Measurements from ENCODE around the gene BICC1. TPM values are rescaled to one million over a fixed set of nuclear protein-coding genes. Genes with fewer than 3 reads are reported as not detected.

BICC1 gene
- total RNA-seq, 6 donors from 2014 or later: 3.1 to 10.5 (median 3.9) TPM

DNA sequence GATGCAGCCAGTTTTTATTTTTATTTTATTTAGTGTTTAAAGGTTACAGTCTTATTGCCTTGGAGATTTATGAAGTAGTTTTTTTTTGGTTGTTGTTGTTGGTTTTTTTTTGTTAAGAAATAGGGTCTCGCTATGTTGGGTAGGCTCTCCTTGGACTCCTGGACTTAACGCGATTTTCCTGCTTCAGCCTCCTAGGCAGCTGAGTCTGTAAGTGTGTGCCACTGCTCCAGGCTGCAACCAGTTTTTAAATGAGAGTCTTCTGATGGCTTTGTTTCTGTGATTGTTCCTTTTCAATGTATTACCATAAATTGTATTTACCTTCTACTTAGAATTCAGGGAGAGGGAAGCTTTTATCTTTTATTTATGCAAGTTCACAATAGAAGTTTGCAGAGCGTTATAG is 62.8 kb downstream of the BICC1 start:
- peaks cover 8 to 14% (median 12%) of the 10 kb centered on the region in 4 donors for H3K4me1 ChIP-seq
- TF ChIP-seq, protein P1, sequence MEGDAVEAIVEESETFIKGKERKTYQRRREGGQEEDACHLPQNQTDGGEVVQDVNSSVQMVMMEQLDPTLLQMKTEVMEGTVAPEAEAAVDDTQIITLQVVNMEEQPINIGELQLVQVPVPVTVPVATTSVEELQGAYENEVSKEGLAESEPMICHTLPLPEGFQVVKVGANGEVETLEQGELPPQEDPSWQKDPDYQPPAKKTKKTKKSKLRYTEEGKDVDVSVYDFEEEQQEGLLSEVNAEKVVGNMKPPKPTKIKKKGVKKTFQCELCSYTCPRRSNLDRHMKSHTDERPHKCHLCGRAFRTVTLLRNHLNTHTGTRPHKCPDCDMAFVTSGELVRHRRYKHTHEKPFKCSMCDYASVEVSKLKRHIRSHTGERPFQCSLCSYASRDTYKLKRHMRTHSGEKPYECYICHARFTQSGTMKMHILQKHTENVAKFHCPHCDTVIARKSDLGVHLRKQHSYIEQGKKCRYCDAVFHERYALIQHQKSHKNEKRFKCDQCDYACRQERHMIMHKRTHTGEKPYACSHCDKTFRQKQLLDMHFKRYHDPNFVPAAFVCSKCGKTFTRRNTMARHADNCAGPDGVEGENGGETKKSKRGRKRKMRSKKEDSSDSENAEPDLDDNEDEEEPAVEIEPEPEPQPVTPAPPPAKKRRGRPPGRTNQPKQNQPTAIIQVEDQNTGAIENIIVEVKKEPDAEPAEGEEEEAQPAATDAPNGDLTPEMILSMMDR (IDR thresholded peaks at IDR 0.05): no peak
- no peak for TF ChIP-seq EP300 (IDR thresholded peaks at IDR 0.05)
- TF ChIP-seq POLR2AphosphoS5 (IDR thresholded peaks at IDR 0.05): no peak
- no peak for TF ChIP-seq POLR2A (IDR thresholded peaks at IDR 0.05)
- H3K9me3 ChIP-seq: no peaks in the 10 kb centered on the region
- WGBS, 2 donors: 87 to 89% methylated on average over 4 of the region's 4 CpGs
- H3K27ac ChIP-seq: no peak overlapping the region
- no peak overlapping the region for H3K4me3 ChIP-seq
- no peak for ATAC-seq (ENCODE audit: low FRiP score in 2 of 2)
- no peaks in the 10 kb centered on the region for H3K27me3 ChIP-seq
- no peak for DNase-seq
- no peaks in the 10 kb centered on the region for H3K36me3 ChIP-seq

DNA sequence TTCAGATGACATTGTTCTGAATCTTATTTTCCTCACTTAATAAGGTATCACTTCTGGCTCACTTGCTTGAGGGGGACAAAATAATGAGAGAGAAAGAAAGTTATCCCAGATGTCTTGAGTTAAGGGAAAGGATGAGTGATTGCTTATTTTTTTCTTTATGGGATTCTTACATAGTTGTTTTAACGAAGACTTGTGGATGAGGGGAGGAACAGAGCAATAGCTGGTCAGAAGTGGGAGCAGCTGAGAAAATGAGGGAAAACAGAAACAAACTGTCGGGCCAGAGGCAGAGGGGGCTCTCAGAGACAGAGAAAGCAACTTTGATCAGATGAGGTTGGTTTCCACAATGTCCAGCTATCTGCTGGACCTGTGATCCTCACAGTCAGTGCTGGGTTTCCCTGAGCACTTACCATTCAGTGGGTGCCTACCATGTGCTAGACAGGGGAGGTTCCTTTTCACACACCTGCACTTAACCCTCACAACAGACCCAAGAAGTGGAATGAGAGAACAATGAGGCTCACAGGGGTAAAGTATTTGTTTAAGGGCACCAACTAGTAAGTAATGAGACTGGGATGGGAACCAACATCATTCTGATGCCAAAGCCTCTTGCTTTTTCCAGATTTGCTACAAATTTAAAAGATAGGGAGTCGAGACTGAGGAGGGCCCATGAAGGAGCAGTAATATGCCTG is 64.2 kb downstream of the BICC1 start:
- Histone ChIP-seq H3K36me3 (no peaks in the 10 kb centered on the region), H3K27me3 (no peaks in the 10 kb centered on the region), H3K9me3 (no peaks in the 10 kb centered on the region), H3K4me1 (peaks cover 8 to 14% (median 12%) of the 10 kb centered on the region in 4 donors), H3K27ac (peak overlapping the region in 2 of 4 donors; percentile 19 to 34), H3K4me3 (no peak overlapping the region)
- no peak for TF ChIP-seq EP300 (IDR thresholded peaks at IDR 0.05)
- 47 to 52% methylated on average over 3 of the region's 3 CpGs for WGBS, 2 donors
- no peak for DNase-seq
- peak in 1 of 2 donors; percentile 28 for ATAC-seq (ENCODE audit: low FRiP score in 2 of 2)

DNA sequence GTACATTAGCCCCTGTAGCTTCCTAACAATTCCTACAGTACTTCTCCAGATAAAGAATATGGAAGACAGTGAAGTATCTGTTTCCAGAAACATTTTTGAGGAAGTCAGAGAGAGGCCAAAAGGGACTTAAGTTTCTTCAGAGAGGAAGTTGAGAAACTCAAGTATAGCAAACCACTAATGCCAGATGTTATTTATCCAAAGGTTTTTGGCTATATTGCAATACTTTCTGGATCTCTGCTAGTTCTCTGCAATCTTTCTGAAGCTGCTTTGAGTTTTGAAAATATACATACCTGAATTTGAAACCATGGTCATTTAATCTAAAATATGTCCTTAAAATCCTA is 64.7 kb downstream of the BICC1 start:
- Histone ChIP-seq H3K9me3 (no peaks in the 10 kb centered on the region), H3K4me3 (no peak overlapping the region), H3K27me3 (no peaks in the 10 kb centered on the region), H3K4me1 (peaks cover 8 to 14% (median 12%) of the 10 kb centered on the region in 4 donors), H3K36me3 (no peaks in the 10 kb centered on the region), H3K27ac (peak overlapping the region in 3 of 4 donors; percentile 19 to 38 (median 34))
- ATAC-seq (ENCODE audit: low FRiP score in 2 of 2): peak; percentile 61 to 87
- TF ChIP-seq POLR2AphosphoS5 (IDR thresholded peaks at IDR 0.05) (no peak), POLR2A (IDR thresholded peaks at IDR 0.05) (no peak)
- no peak for DNase-seq

DNA sequence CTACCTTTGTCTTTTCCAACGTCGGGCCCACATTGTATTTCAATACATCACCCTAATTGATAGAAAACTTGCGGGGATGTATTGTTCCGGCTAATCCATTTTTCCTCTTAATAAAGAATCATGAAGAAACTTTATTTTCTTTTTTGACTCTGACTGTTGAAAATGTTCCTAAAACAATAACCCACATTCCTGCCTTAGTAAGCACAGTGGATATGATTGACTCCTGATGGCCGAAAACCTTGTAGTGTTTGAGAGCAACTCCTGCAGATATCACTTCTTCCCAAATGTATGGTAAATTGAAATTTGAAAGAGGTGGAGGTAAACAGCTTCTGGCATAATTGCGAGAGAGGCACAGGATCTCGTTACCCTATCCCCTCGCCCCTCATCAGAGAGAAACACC is 65.7 kb downstream of the BICC1 start:
- 91 to 95% methylated on average over 8 of the region's 8 CpGs for WGBS, 2 donors
- no peak for DNase-seq

DNA sequence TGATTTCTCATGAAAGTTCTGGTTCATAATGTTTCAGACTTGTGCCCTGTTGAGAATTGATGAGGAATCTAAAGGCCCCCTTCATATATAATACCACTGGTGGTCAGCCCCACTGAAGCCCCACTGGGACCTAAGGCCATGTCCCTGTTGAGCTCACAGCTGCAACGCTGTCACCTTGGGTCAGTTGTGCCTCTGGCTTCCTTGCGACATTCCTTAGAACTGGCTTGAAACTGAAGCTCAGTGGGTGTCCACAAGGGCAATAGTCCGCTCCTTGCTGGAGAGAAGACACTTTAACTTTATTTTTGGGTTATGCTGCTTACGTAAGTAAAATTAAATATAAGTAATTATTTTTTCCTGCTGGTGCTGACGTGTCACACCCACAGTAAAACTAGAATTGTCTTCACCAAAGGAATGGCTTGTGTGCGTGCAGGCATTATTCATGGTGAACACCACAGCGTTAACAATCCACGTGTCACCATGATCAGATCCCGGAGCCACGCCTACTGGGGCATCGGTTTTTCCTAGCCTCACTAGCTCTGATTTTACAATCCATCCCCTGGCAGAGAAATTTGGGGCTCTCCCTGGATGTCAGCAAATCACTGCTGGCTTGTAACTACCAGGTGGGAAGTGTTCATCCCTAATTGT is 66.5 kb downstream of the BICC1 start:
- Histone ChIP-seq H3K4me1 (peaks cover 8 to 14% (median 12%) of the 10 kb centered on the region in 4 donors), H3K36me3 (no peaks in the 10 kb centered on the region), H3K27me3 (no peaks in the 10 kb centered on the region), H3K9me3 (no peaks in the 10 kb centered on the region), H3K27ac (no peak overlapping the region), H3K4me3 (no peak overlapping the region)
- TF ChIP-seq EP300 (IDR thresholded peaks at IDR 0.05) (no peak), POLR2A (IDR thresholded peaks at IDR 0.05) (no peak), POLR2AphosphoS5 (IDR thresholded peaks at IDR 0.05) (no peak)
- TF ChIP-seq, protein P1 (IDR thresholded peaks at IDR 0.05): no peak
- DNase-seq (no peak), ATAC-seq (ENCODE audit: low FRiP score in 2 of 2) (no peak)
- 88 to 91% methylated on average over 11 of the region's 11 CpGs for WGBS, 2 donors

More for the DNA sequence above, 65.7 kb downstream of the BICC1 start:
- TF ChIP-seq EP300 (IDR thresholded peaks at IDR 0.05) (no peak), POLR2AphosphoS5 (IDR thresholded peaks at IDR 0.05) (no peak), POLR2A (IDR thresholded peaks at IDR 0.05) (no peak)
- TF ChIP-seq, protein P1 (IDR thresholded peaks at IDR 0.05): no peak
- no peak for ATAC-seq (ENCODE audit: low FRiP score in 2 of 2)
- no peaks in the 10 kb centered on the region for H3K27me3 ChIP-seq
- H3K4me1 ChIP-seq: peaks cover 8 to 14% (median 12%) of the 10 kb centered on the region in 4 donors
- H3K27ac ChIP-seq: no peak overlapping the region
- no peak overlapping the region for H3K4me3 ChIP-seq
- no peaks in the 10 kb centered on the region for H3K36me3 ChIP-seq
- no peaks in the 10 kb centered on the region for H3K9me3 ChIP-seq

Data from upper lobe of left lung (tissue), 6 donors.